HCT116 (cell line): ENCODE measurements around the gene PRKCD. TPM values are rescaled to one million over a fixed set of nuclear protein-coding genes. Genes with fewer than 3 reads are reported as not detected.

Experiments
- ATAC-seq: fragments of 200-7000 bp; cut with Tn5 transposase; 2 replicates; pipeline ENCODE4 v1.9.1; 2020; ENCODE audit warnings: mild to moderate bottlenecking, moderate library complexity
- Bru-seq: library from RNA; stranded (reverse); fragments of 400-500 nt; gene quantifications from one replicate; lab custom pipeline; 2021; lab: Mats Ljungman, UMichigan
- BruChase-seq, 2 experiments: library from RNA; stranded (reverse); fragments of 400-500 nt; gene quantifications; one replicate each; lab custom pipeline; 2021; lab: Mats Ljungman, UMichigan
- BruUV-seq: library from RNA; stranded (reverse); fragments of 400-500 nt; replicated peaks from 2 replicates; lab custom pipeline; 2021; lab: Mats Ljungman, UMichigan
- CTCF ChIA-PET: fragments of 300-600 bp; sonication (Branson Sonifier 250); formaldehyde crosslinking; loops from one replicate; lab custom pipeline; 2021; ENCODE audit warnings: antibody characterized with exemption; lab: Charles Lee
- POLR2A ChIA-PET: fragments of 300-600, 350-600 bp; sonication (Branson Sonifier 250); formaldehyde crosslinking; loops from one replicate; lab custom pipeline; 2021; ENCODE audit warnings: antibody characterized with exemption; lab: Charles Lee
- RAD21 ChIA-PET, 2 experiments: fragments of 300-600 bp; sonication (Branson Sonifier 250); formaldehyde crosslinking; loops; one replicate each; lab custom pipeline; 2023; ENCODE audit warnings: low total read pairs in 2 of 2; ENCODE audit not compliant: uncharacterized antibody in 2 of 2, unreplicated experiment in 2 of 2, low non-redundant PET in 1 of 2; lab: Charles Lee
- DNase-seq: peaks from one replicate; pipeline ENCODE4 v3.0.0-alpha.2; 2010; ENCODE audit warnings: low read depth, low spot score
- H2AFZ ChIP-seq: fragments of 200-600 bp; shearing (Covaris generic), sonication (generic); 2 replicates; pipeline ENCODE4 v1.6.1; 2017; ENCODE audit warnings: low read depth, mixed run types, mixed read lengths, antibody characterized with exemption, low read length; ENCODE audit not compliant: poor library complexity, severe bottlenecking
- H3K27ac ChIP-seq: 2 replicates; pipeline ENCODE4 v1.5.1; 2012; ENCODE audit warnings: low read depth, low read length
- H3K27me3 ChIP-seq: fragments of 200-600 bp; sonication (generic); 2 replicates; pipeline ENCODE4 v1.6.1; 2016; ENCODE audit warnings: mixed run types, low read length, mixed read lengths; ENCODE audit not compliant: insufficient read depth
- H3K36me3 ChIP-seq, 2 experiments: fragments of 200-500 bp in 1 of 2; fragments of 200-600 bp in 1 of 2; sonication (Bioruptor generic) in 1 of 2; sonication (generic) in 1 of 2; 2 replicates each; pipeline versions ENCODE4 v1.5.1 to v1.6.1; 2014 to 2016; ENCODE audit warnings: low read length in 2 of 2, inconsistent platforms in 1 of 2, mixed read lengths in 1 of 2, mixed run types in 1 of 2; ENCODE audit not compliant: insufficient read depth in 2 of 2, control insufficient read depth in 1 of 2
- H3K4me1 ChIP-seq, 2 experiments: fragments of 200-600 bp in 1 of 2; sonication (generic) in 1 of 2; 2 replicates each; pipeline versions ENCODE4 v1.5.1 to v1.6.1; 2012 to 2017; ENCODE audit warnings: low read length in 2 of 2, inconsistent platforms in 1 of 2, mild to moderate bottlenecking in 1 of 2, mixed read lengths in 1 of 2, mixed run types in 1 of 2, moderate library complexity in 1 of 2; ENCODE audit not compliant: insufficient read depth in 2 of 2, control insufficient read depth in 1 of 2
- H3K4me2 ChIP-seq: fragments of 200-600 bp; sonication (generic); 2 replicates; pipeline ENCODE4 v1.6.1; 2017; ENCODE audit warnings: mixed run types, low read length, mixed read lengths
- H3K4me3 ChIP-seq, 2 experiments: fragments of 200-600 bp in 1 of 2; sonication (generic) in 1 of 2; replicated peaks in 1 of 2; 2 replicates each; pipeline ENCODE4 v1.5.1; 2011 to 2016; ENCODE audit warnings: low read length in 2 of 2, control low read depth in 1 of 2, low read depth in 1 of 2, mild to moderate bottlenecking in 1 of 2, mixed read lengths in 1 of 2, mixed run types in 1 of 2
- H3K79me2 ChIP-seq: fragments of 200-600 bp; sonication (generic); 2 replicates; pipeline ENCODE4 v1.6.1; 2017; ENCODE audit warnings: mild to moderate bottlenecking, mixed run types, low read length, moderate library complexity, mixed read lengths; ENCODE audit not compliant: insufficient read depth
- H3K9ac ChIP-seq: fragments of 200-600 bp; sonication (generic); 2 replicates; pipeline ENCODE4 v1.6.1; 2016; ENCODE audit warnings: low read length, mixed read lengths
- H3K9me2 ChIP-seq: fragments of 200-600 bp; sonication (generic), shearing (Covaris generic); 2 replicates; pipeline ENCODE4 v1.6.1; 2017; ENCODE audit warnings: mixed run types, mild to moderate bottlenecking, moderate library complexity; ENCODE audit not compliant: insufficient read depth
- H3K9me3 ChIP-seq, 2 experiments: fragments of 200-500 bp in 1 of 2; fragments of 200-600 bp in 1 of 2; sonication (Bioruptor generic) in 1 of 2; sonication (generic) in 1 of 2; 2 replicates each; pipeline ENCODE4 v1.6.1; 2014 to 2017; ENCODE audit warnings: low read length in 2 of 2, mixed read lengths in 2 of 2, inconsistent platforms in 1 of 2, low read depth in 1 of 2, mild to moderate bottlenecking in 1 of 2, mixed run types in 1 of 2, moderate library complexity in 1 of 2; ENCODE audit not compliant: control insufficient read depth in 1 of 2, insufficient read depth in 1 of 2
- H4K20me1 ChIP-seq: fragments of 200-600 bp; sonication (generic), shearing (Covaris generic); 2 replicates; pipeline ENCODE4 v1.6.1; 2017; ENCODE audit warnings: mixed run types, mild to moderate bottlenecking, moderate library complexity; ENCODE audit not compliant: insufficient read depth
- CBX3 ChIP-seq: IDR thresholded peaks from 2 replicates; pipeline ENCODE4 v1.6.1; 2012; ENCODE audit warnings: low read depth
- CEBPB ChIP-seq: IDR thresholded peaks from 2 replicates; pipeline ENCODE4 v1.6.1; 2012; ENCODE audit warnings: low read depth
- EGR1 ChIP-seq: IDR thresholded peaks from 2 replicates; pipeline ENCODE4 v1.6.1; 2012; ENCODE audit warnings: low read depth
- ELF1 ChIP-seq: IDR thresholded peaks from 2 replicates; pipeline ENCODE4 v1.6.1; 2012; ENCODE audit warnings: low read depth, borderline replicate concordance
- EZH2 ChIP-seq: fragments of 200-600 bp; sonication (generic); IDR thresholded peaks from 2 replicates; pipeline ENCODE4 v1.6.1; 2017; ENCODE audit warnings: antibody characterized with exemption, mixed run types
- EZH2phosphoT487 ChIP-seq: fragments of 200-600 bp; IDR thresholded peaks from 2 replicates; pipeline ENCODE4 v1.6.1; 2018; ENCODE audit warnings: antibody characterized with exemption, borderline replicate concordance
- FOSL1 ChIP-seq: IDR thresholded peaks from 2 replicates; pipeline ENCODE4 v1.6.1; 2012; ENCODE audit warnings: low read depth
- MAX ChIP-seq: IDR thresholded peaks from 2 replicates; pipeline ENCODE4 v1.6.1; 2012
- POLR2A ChIP-seq: IDR thresholded peaks from 2 replicates; pipeline ENCODE4 v1.7.0; 2011; ENCODE audit warnings: borderline replicate concordance; ENCODE audit not compliant: insufficient read depth, insufficient read length; ENCODE audit errors: extremely low read depth
- RAD21 ChIP-seq: IDR thresholded peaks from 2 replicates; pipeline ENCODE4 v1.6.1; 2012; ENCODE audit warnings: low read depth, mild to moderate bottlenecking
- SIN3A ChIP-seq: IDR thresholded peaks from 2 replicates; pipeline ENCODE4 v1.6.1; 2012; ENCODE audit warnings: low read depth
- SRF ChIP-seq: IDR thresholded peaks from 2 replicates; pipeline ENCODE4 v1.6.1; 2012; ENCODE audit warnings: low read depth
- TCF7L2 ChIP-seq: IDR thresholded peaks from 2 replicates; pipeline ENCODE4 v1.7.0; 2011; ENCODE audit warnings: borderline replicate concordance, inconsistent platforms; ENCODE audit not compliant: insufficient read depth, insufficient read length; ENCODE audit errors: extremely low read depth
- YY1 ChIP-seq: IDR thresholded peaks from 2 replicates; pipeline ENCODE4 v1.6.1; 2011; ENCODE audit warnings: low read length, low read depth, moderate library complexity, mild to moderate bottlenecking; ENCODE audit not compliant: insufficient replicate concordance; ENCODE audit errors: extremely low read depth
- ZBTB33 ChIP-seq: IDR thresholded peaks from 2 replicates; pipeline ENCODE4 v1.6.1; 2011; ENCODE audit warnings: mild to moderate bottlenecking, low read length, moderate library complexity; ENCODE audit not compliant: insufficient replicate concordance; ENCODE audit errors: extremely low read depth
- ZNF274 ChIP-seq: fragments of 200-500 bp; sonication (Bioruptor generic); IDR thresholded peaks from 2 replicates; pipeline ENCODE4 v1.6.1; 2014; ENCODE audit warnings: mild to moderate bottlenecking, low read depth, low read length, inconsistent platforms
- intact Hi-C: fragments of 100-400 bp; cut with micrococcal nuclease; formaldehyde crosslinking; loops from 2 replicates; pipeline ENCODE4 v1.10.0; 2022
- long read RNA-seq: library from polyadenylated mRNA; unstranded; transcript quantifications from one replicate; pipeline ENCODE4 v2.0.0, GENCODE V29; 2021; ENCODE audit not compliant: unreplicated experiment
- polyA plus RNA-seq: library from polyadenylated mRNA; unstranded; fragments of >200 nt; gene quantifications from 2 replicates; pipeline ENCODE4 v1.2.1, GENCODE V29; 2012; ENCODE audit warnings: missing spikeins
- total RNA-seq: library from RNA; stranded (reverse); gene quantifications from one replicate; pipeline ENCODE4 v1.2.1, GENCODE V29; 2021; ENCODE audit not compliant: unreplicated experiment
- TF ChIP-seq, protein P1 (sequence below): IDR thresholded peaks from 2 replicates; pipeline ENCODE4 v1.6.1; 2012; ENCODE audit warnings: low read depth

The PRKCD gene
- total RNA-seq (34.4 TPM), Bru-seq, nascent RNA (percentile 55 among the genes with signal in this experiment), BruChase-seq, experiment 1, labeled RNA remaining after a 6-hour chase (percentile 64 among the genes with signal in this experiment), BruChase-seq, experiment 2, labeled RNA remaining after a 2-hour chase (percentile 66 among the genes with signal in this experiment)
- 34.6 and 38.9 TPM in 2 replicates for polyA plus RNA-seq
- long read RNA-seq, transcript PRKCD-201 (19 exons, 2,680 nt), result minor isoform, 13 of 101 reads
- long read RNA-seq, transcript PRKCD-202 (18 exons, 2,810 nt), result major isoform, 48 of 101 reads
- long read RNA-seq, partial matches to known transcripts, result 8 of 101 reads
- long read RNA-seq, other reads (novel, unspliced or antisense), result 32 of 101 reads

GRCh38 chr3:53160660-53161449 is at the start of gene PRKCD:
Gene PRKCD (plus strand): TSS chr3:53161209. CDS start chr3:53178423, 17,214 bp downstream.
- ChIA-PET CTCF (interaction anchor here (1.0 to 1.6 kb wide), 4 partner anchors 26 to 63 kb away, joined by 3 to 5 read pairs (median 3); no protein-coding TSS in a partner anchor), RAD21 (no interaction called here), POLR2A (interaction anchor here (0.6 to 1.6 kb wide), 6 partner anchors 9 to 95 kb away, joined by 3 to 6 read pairs (median 4); partner anchors contain the start of gene TKT)
- Histone ChIP-seq H3K9me3 (no peaks in the 10 kb centered on the region), H4K20me1 (no peaks in the 10 kb centered on the region), H3K27me3 (no peaks in the 10 kb centered on the region), H3K79me2 (peaks cover 30% of the 10 kb centered on the region), H3K27ac (peak within 1 kb of the TSS; percentile 87), H3K4me2 (peak within 1 kb of the TSS; percentile 98), H3K9me2 (no peaks in the 10 kb centered on the region), H3K4me3 (peak within 1 kb of the TSS; percentile 85 to 90), H3K4me1 (peaks cover 39 to 54% of the 10 kb centered on the region in 2 experiments), H3K9ac (peak within 1 kb of the TSS; percentile 80), H2AFZ (no peak within 1 kb of the TSS), H3K36me3 (no peaks in the 10 kb centered on the region)
- intact Hi-C loops, result loop anchor here (2.0 kb wide), 1 partner anchor 26 kb away; no protein-coding TSS in a partner anchor
- no TSS peak for BruUV-seq
- ATAC-seq (peak; percentile 83), DNase-seq (peak; percentile 37)
- TF ChIP-seq, protein P1, sequence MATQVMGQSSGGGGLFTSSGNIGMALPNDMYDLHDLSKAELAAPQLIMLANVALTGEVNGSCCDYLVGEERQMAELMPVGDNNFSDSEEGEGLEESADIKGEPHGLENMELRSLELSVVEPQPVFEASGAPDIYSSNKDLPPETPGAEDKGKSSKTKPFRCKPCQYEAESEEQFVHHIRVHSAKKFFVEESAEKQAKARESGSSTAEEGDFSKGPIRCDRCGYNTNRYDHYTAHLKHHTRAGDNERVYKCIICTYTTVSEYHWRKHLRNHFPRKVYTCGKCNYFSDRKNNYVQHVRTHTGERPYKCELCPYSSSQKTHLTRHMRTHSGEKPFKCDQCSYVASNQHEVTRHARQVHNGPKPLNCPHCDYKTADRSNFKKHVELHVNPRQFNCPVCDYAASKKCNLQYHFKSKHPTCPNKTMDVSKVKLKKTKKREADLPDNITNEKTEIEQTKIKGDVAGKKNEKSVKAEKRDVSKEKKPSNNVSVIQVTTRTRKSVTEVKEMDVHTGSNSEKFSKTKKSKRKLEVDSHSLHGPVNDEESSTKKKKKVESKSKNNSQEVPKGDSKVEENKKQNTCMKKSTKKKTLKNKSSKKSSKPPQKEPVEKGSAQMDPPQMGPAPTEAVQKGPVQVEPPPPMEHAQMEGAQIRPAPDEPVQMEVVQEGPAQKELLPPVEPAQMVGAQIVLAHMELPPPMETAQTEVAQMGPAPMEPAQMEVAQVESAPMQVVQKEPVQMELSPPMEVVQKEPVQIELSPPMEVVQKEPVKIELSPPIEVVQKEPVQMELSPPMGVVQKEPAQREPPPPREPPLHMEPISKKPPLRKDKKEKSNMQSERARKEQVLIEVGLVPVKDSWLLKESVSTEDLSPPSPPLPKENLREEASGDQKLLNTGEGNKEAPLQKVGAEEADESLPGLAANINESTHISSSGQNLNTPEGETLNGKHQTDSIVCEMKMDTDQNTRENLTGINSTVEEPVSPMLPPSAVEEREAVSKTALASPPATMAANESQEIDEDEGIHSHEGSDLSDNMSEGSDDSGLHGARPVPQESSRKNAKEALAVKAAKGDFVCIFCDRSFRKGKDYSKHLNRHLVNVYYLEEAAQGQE, result no peak
- TF ChIP-seq ELF1 (no peak), EZH2phosphoT487 (no peak), FOSL1 (no peak), ZBTB33 (peak; percentile 59), CEBPB (no peak), TCF7L2 (no peak), MAX (0 out of 2 replicates have a peak, but pooled peaks have one; percentile 25), EGR1 (peak; percentile 99), SIN3A (no peak), YY1 (peak; percentile 25), RAD21 (no peak), CBX3 (no peak), EZH2 (no peak), ZNF274 (no peak), POLR2A (no peak), SRF (no peak)
